Hematopoietic multipotent progenitor cell treated with erythropoietin and hydrocortisone succinate and interleukin-3 and kit ligand, for 4 days (in vitro differentiated cells): ENCODE measurements around the gene NDFIP2.
A peak's percentile ranks its signal among the peaks of the same experiment; 100 is the strongest.
"Not testable (repeated sequence)": the region's sequence is repeated elsewhere in the genome, so short reads cannot be mapped to it uniquely, and the experiment has no call there.

ENCODE experiments used
- DNase-seq: peaks from one replicate; pipeline ENCODE4 v3.0.0-alpha.2; 2015

NDFIP2 gene

DNA sequence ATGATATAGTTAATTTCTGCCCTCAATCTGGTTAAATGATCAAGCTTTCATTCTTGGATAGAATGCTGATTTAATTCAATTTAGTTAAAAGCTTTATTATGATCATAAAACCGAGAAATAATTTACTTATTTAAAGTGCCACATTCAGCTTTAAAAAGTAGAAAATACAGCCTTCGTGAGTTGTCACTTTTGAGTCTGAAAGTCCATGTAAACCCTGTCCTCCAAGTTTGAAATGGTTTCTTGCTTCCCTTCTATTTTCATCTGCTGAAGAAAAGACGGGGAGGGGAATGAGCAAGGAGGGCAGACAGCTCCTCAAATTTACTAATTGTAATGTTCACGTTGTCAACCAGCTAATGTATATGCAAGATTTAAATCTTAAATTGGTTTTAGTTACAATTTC, 59.5 kb downstream of the NDFIP2 start:
- no peak for DNase-seq

DNA sequence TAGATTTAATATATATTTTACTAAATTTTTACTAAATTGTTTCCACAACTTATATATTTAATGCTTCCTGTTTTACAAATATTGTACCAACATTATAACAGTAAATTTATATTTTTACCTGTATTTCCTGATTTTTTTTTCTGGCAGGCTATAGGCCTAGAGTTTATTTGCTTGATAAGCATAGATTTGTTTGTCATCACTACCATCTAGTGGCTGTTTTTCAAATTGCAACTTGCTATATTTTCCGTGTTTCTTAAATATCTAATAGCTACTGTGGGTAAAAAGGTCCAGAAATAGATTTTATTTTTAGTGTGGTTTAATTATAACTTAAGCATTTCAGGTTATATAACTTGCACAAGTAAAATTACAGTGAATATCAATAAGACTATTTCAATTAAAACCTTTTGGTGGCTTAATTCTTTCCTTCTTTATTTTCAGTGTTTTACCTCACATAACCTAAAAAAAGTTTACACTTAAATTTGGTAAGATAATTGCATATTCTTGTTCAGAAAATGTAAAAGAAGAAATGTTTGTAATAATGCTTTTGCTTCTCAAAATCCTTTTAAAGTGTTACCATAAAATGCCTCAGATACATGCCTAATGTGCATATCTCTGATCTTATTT, 60.6 kb downstream of the NDFIP2 start:
- DNase-seq, result peak; percentile 85

DNA sequence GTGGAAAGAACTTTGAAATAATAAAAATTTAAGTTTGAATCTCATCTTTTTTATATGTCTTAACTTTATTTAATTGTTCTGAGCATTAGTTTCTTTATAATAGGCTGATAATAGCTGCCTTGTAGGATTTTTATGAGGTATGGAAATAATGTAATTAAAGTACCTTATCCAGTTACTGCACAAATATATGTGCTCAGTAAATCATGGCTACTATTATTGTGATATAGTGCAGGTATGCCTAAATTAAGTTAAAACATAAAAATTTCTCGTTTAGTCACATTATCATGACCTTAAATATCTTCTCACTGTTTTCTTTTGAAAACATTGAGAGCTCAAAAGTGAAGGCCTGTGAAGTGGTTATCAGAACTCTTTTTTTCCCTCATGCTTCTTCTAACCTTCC, 62.9 kb downstream of the NDFIP2 start:
- DNase-seq, result no peak

DNA sequence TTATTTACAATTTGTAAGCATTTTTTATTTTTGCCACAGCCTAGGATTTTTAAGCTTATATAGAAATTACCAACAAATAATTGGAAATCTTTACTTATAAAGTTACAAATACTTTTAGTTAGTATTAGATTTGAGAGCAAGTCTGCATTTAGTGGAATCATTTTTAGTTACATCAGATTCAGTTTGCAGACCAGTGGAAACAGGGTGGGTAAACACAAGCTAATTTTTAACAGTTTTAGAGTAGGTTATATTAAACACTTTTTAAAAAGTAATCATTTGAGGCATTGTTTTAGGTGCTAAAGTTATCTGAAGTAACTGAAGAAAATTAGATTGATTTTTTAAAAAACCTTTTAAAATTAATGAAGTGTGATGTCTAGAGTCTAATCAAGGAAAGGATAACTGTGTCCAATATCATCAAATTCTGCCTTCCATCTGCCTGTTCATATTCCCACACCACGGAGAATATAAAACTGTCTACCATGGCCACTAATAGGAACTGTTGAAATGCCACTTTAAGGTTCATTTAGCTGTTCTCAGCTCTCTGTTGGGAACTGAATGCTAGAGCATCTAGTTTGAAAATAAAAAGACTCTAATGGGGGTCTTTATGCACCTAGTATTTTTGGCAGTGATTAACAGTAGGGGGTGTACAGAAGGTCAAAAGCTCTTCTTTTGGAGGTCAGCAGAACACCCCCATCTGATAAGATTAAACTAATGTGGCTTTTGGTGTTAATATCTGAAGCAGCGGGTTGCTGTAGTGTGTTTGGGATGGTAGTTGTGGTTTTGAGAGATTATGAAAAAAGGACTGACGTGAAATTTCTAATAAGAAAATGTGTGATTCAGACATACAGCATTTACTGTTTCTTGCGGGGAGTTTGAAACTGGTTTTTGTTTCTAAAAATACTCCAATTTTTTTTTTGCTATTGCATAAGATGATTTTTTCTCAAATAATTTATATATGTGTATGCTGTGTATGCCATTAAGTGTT, 66.5 kb downstream of the NDFIP2 start:
- DNase-seq, result peak; percentile 51

DNA sequence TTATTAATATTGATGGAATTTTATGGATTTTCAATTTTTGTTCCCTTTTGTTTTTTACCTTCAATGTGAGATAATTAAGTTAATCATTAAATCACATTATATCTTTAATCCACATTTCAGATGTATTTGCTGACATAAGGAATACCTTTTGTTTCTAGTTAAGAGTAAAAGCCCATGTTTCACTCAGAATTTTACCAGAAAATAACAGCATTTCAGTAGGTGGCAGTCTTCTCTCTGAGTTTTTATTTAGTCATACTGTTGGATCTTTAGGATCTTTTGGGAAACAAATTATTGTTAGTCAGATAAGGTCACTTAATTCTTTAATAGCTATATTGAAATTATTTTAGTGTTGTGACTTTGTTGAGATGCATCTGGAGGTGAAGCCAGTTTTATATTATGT, 67.9 kb downstream of the NDFIP2 start:
- no peak for DNase-seq

DNA sequence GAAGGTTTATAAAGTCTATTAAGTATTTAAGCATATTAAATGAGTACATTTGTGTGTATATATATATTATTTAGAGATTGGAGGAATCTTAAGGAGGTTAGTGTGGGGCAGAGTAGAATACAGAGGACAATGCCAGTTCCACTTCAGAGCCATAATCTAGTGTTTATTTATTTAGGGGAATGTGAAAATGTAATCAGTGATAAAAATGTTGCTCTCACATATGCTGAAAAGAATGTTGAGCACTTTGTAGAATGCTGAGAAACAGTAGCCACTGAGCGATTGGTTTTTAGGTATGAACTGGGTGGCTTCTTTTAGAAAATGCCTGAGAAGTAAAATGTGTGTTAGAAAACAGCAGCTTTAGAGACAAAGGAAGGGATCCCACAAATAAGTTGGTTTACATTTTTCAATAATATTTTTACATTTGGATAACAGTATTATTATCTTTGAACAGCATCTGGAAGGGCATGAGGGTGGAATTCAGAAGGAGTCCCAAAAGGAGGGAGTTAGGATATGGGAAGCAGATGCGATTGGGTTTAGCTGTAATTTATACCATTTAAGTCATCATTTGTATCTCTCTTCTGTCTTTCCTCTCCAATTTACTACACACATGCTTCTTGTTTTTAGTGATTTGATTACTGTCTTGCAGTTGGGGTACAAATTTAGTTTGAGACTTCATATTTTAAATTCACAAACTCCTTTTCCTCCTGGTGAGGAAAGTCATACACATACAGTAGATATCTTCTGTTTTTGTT, 68.6 kb downstream of the NDFIP2 start:
- no peak for DNase-seq

DNA sequence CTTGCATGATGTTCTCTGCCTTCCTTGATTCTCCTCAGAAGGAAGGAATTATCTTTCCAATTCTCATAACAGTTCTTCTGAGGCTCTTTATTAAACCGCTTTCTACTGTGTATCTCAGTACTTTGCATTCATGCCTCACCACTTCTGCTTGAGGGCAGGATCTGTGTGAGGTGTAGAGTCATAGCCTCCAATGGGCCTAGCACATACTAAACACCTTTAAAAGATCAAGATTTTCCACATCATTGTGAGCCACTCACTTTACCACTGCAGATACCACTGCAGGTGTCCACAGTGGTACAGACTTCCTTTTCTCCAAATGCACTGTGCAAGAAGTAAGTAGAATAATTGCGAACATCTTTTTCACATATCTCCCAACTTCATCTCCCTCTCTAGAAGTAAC, 76.7 kb downstream of the NDFIP2 start:
- DNase-seq, result no peak

DNA sequence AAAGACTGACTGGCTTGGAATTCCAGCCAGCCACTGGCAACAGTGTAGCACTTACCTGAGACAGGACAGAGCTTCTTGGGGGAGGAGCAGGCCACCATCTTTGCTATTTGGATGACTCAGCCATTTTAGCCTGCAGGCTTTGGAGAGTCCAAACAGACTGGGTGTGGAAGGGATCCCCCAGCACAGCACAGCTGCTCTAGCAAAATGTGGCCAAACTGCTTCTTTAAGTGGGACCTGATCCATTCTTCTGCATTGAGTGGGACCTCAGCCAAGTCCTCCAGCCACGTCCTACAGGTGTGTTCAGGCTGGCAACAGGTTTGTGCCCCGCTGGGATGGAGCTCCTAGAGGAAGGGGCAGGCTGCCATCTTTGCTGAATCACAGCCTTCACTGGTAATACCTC, 80.0 kb downstream of the NDFIP2 start:
- DNase-seq, result no peak

DNA sequence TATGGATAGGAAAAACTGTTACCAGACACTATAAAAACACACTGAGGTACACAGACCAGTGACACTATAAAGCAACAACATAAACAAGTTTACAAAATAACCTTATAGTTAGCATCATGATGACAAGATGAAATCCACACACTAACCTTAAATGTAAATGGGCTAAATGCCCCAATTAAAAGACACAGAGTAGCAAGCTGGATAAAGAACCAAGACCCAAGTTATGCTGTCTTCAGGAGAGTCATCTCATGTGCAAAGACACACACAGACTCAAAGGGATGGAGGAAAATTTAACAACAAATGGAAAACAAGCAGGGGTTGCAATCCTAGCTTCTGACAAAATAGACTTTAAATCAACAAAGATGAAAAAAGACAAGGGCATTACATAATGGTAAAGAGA, 81.6 kb downstream of the NDFIP2 start:
- no peak for DNase-seq

DNA sequence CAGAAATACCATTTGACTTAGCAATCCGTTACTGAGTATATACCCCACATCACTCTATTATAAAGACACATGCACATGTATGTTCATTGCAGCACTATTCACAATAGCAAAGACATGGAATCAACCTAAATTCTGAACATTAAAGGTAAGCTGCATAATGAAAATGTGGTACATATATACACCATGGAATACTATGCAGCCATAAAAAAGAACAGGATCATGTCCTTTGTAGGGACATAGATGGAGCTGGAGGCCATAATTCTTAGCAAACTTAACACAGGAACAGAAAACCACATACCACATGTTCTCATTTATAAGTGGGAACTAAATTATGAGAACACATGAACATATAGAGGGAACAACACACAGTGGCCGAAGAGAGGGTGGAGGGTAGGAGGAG, 85.2 kb downstream of the NDFIP2 start:
- no peak for DNase-seq

DNA sequence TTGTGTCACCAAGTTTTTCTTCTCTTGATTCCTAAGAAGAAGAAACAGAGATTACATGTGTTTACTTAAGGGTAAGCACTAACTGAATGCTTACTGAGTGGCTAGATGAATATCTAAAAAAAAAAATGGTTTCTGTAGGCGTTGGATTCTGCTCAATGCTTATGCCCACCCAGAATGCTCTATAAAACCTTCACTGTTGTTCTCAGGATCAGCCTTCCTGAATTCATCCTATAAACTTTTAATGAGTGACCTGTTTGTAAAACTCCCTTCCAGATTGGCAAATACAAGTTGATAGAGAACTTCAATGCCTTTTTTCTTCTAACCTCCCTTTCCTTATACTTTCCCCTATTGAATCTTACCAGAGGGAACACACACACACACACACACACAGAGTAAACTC, 90.2 kb downstream of the NDFIP2 start:
- DNase-seq, result no peak

DNA sequence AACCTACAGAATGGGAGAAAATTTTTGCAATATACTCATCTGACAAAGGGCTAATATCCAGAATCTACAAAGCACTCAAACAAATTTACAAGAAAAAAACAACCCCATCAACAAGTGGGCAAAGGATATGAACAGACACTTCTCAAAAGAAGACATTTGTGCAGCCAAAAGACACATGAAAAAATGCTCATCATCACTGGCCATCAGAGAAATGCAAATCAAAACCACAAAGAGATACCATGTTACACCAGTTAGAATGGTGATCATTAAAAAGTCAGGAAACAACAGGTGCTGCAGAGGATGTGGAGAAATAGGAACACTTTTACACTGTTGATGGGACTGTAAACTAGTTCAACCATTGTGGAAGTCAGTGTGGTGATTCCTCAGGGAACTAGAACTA, 92.9 kb downstream of the NDFIP2 start:
- not testable (repeated sequence) for DNase-seq

DNA sequence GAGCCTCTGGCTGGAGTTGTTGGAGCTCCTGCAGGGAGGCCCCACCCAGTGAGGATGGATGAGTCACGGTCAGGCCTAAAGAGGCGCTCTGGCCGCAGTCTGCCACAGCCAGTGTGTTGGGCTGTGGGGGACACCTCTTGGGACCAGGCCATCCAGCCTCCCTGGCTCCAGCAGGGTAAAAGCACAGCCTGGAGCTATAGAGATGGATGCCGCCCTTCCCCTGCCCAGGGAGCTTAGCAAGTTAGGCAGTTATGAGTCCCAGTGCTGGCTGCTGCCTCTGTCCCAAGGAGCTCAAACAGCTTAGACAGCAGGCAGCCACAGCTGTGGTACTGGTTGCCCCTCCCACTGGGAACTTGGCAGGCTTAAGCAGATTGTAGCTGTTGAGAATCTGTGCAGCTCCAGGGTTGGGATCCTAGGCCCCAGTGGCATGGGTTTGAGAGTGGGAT, 100.9 kb downstream of the NDFIP2 start:
- DNase-seq, result no peak

DNA sequence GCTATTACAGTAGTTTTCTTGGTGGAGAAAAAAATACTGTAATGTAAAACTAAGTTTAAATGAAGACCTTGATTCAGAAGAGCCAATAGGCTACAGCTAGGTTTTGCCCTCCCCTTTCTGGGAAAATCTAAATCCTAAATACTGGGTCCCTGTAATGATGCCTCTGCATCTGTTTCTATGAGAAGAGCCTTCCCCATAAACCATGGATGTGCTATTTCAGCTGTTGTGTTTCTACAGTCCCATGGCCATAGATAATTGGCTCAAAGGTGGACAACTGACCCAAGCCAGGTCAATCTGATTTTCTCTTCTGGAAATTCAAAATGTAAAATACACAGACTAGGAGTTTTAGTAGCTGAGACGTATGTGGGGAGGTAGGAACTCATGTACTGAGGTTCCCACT, 101.9 kb downstream of the NDFIP2 start:
- no peak for DNase-seq

DNA sequence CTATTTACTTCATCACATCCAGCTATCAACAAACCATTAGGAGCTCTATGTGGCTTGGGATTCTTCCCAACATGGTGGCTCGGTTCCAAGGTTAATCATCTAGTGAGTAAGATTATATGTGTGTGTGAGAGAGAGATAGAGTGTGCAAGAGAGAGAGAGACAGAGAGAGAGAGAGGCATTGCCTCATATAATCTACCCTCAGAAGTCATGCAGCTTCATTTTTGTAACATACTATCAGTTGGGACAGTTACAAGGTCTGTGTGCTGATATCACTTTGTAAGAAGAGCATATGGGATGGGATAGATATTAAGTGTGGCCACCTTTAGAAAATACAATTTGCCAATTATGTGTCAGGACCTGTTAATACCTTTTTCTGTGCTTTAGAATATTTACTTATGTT, 104.1 kb downstream of the NDFIP2 start:
- no peak for DNase-seq

DNA sequence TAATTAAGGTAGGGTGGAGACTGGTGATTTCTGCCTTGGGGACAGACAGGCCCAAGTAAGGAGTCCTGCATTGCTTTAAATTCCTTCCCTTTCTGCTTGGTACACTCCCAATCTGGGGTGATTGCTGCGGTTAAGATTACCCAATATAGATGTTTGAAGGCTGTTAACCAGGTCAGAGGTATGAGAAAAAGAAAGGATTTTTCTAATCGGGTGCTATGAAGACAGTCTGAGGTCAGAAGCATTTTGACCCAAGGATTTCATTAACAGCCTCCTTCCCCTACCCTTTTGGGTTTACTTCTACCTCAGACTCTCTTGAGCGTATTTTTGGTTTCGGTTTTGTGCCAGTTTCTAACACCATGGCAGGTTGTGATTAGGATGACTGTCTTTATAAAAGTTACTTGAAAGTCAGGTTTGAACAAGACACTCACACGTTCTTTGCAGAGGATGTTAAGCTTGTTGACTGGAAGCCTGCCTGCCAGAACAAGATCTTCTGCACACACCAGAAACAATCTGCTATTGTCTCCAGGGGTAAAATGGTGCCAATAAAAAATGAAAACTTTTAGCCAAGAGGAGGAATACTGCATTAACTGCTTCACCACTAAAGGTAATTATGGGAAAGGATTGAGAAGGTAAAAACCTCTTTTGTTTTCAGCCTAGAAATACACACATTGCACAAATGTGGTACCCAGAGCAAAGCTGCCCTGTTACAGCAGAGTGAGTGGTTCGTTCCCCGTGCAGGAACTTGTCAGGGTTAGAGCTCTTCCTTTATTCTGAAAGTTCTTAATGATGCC, 108.8 kb downstream of the NDFIP2 start:
- DNase-seq, result no peak

DNA sequence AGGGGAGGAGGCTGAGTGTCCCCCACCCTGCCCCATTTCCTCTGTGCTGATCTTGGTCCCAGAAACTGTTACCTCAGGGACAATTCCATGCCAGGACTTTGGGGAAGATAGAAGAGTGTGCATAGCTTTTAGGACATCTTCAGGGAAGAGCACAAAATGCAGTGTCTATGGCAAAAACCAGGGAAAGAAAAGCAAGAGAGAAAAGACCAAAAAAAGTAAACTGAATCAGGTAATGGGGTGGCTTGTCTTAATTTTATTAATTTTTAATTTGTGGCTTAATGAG, 109.4 kb downstream of the NDFIP2 start:
- no peak for DNase-seq

DNA sequence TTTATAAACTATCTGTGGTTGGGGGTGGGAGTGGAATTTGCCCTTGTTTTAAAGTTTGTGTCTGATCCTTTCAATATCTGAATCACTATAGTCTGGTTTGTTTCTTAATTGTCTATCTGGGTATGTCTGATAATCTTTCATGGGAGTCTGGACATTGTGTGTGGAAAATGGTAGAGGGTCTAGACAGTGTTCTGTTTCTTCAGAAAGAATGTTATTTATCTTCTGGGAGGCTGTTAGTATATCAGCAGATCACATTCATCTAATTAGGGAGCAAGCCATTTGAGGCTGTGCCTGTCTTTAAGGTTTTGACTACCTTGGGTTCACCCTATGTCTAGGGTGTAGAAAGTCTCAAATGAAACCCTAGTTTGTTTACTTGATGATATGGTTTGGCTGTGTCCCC, 110.5 kb downstream of the NDFIP2 start:
- DNase-seq, result no peak

DNA sequence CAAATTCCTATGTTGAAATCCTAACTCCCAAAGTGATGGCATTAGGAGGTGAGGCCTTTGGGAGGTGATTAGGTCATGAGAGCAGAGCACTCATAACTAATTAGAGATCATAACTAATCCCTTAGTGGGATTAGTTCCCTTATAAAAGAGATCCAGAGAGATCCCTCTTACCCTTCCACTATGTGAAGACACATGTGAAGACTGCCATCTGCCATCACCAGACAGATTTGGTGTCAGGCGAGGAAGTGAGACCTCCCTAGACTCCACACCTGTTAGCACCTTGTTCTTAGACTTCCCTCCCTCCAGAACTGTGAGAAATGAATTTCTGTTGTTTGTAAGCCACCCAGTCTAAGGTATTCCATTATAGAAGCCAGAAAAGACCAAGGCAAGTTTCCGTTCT, 112.2 kb downstream of the NDFIP2 start:
- DNase-seq, result no peak

DNA sequence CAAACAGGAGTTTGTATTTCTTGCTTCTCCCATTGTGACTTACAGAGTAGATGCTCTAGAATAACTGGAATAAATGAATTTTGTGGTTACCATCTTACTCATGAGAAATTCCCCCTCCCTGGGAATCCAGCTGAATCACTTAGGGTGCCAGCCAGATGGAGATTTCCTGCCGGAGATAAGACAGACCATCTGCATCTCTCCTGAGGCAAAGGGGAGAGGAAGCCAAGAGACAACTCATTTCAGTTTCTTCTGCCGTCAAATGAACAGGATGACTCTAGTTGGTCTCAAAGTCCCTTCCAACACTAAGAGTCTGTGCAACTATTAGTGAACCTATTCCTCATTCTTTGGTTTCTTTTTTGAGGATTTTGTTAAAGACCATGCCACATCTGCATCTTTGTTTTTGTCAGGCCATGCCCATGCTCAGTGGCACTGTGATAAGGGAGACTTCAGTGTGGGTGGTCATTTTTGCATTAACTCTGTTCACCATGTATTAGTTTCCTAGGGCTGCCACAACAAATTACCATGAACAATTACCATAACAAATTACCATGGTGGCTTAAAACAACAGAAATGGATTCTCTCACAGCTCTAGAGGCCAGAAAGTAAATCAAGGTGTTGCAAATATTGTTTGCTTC, 112.8 kb downstream of the NDFIP2 start:
- DNase-seq, result no peak

DNA sequence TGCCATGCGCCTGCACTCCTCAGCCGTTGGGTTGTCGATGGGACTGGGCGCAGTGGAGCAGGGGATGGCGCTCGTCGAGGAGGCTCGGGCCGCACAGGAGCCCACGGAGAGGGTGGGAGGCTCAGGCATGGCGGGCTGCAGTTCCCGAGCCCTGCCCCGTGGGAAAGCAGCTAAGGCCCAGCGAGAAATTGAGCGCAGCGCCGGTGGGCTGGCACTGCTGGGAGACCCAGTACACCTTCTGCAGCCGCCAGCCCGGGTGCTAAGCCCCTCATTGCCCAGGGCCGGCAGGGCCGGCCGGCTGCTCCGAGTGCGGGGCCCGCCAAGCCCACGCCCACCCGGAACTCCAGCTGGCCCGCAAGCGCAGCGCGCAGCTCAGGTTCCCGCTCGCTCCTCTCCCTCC, 119.2 kb downstream of the NDFIP2 start:
- not testable (repeated sequence) for DNase-seq

DNA sequence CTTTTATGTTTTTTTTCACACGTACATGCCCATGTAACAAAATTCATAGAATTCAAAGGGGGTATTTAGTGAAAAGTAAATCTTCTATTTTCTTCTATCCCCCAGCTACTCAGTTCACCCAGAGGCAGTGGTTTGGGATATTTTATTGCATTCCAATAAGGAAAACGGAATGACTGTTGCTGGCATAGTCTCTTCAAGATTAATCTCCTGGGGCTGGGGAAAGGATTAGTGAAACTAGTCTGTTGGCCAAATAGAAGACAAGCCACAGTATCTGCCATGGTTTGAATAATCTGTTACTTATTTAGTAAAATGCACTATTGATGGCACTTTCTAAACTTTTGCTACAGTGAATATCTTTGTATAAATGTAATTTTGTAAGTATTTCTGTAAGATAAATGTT, 122.0 kb downstream of the NDFIP2 start:
- no peak for DNase-seq

DNA sequence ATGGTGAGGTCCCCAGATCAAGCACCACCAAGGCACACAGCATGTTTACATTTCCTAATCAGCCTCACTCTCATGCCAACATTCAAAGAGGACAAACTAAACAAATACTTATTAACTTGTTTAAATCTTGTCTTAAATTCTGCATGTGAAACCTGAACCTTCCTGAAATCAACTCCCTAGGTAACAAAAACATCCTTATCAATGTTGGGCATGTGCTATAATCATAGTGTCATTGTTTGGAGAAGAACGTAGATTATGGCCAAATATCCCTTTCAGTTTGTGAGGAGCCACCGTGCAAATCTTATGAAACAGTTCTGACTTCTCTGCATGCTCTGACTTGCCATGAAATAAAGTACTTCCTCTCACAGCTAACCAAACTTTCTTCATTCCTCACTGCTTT, 123.8 kb downstream of the NDFIP2 start:
- DNase-seq, result no peak
